Endothelial cell of umbilical vein (primary cell): ENCODE results near the gene TIMM10. TPM values are rescaled to one million over a fixed set of nuclear protein-coding genes. Genes with fewer than 3 reads are reported as not detected.

Experiments used
- BruUV-seq: library from RNA; stranded (reverse); fragments of 400-500 nt; replicated peaks from 2 replicates; lab custom pipeline; 2021; lab: Mats Ljungman, UMichigan
- CTCF ChIA-PET: fragments of 300-600, 350-600 bp; sonication (Branson Sonifier 250); formaldehyde crosslinking; loops from one replicate; lab custom pipeline; 2021; ENCODE audit warnings: antibody characterized with exemption, inconsistent platforms; lab: Charles Lee
- POLR2A ChIA-PET: fragments of 300-600, 350-600 bp; sonication (Branson Sonifier 250); formaldehyde crosslinking; loops from one replicate; lab custom pipeline; 2021; ENCODE audit warnings: antibody characterized with exemption, inconsistent platforms; lab: Charles Lee
- DNase-seq: peaks from one replicate; pipeline ENCODE4 v3.0.0-alpha.2; 2011; ENCODE audit warnings: low read depth, low spot score
- FAIRE-seq: peaks from 2 replicates; lab custom pipeline; 2011; peaks lifted over from hg19 to GRCh38; lab: Jason Lieb, UNC
- H2AFZ ChIP-seq: 2 replicates; pipeline ENCODE4 v1.6.0; 2012; ENCODE audit warnings: low read depth, low read length, control low read depth, inconsistent platforms
- H3K27ac ChIP-seq: 2 replicates; pipeline ENCODE4 v1.5.1; 2011; ENCODE audit warnings: low read depth, mild to moderate bottlenecking, control low read depth, low read length, moderate library complexity; ENCODE audit not compliant: insufficient read depth
- H3K27me3 ChIP-seq, 2 experiments: 2 replicates each; pipeline versions ENCODE4 v1.6.0 to v1.6.1; 2011; ENCODE audit warnings: low read length in 2 of 2, mixed read lengths in 1 of 2; ENCODE audit not compliant: control insufficient read depth in 2 of 2, insufficient read depth in 2 of 2
- H3K36me3 ChIP-seq, 2 experiments: 2 replicates in 1 of 2; 3 replicates in 1 of 2; pipeline ENCODE4 v1.5.1; 2011; ENCODE audit warnings: low read length in 2 of 2, mild to moderate bottlenecking in 1 of 2, moderate library complexity in 1 of 2; ENCODE audit not compliant: control insufficient read depth in 2 of 2, insufficient read depth in 2 of 2; ENCODE audit errors: extremely low read depth in 1 of 2
- H3K4me1 ChIP-seq: 3 replicates; pipeline ENCODE4 v1.5.1; 2011; ENCODE audit warnings: mild to moderate bottlenecking, low read length; ENCODE audit not compliant: control insufficient read depth, insufficient read depth; ENCODE audit errors: extremely low read depth
- H3K4me2 ChIP-seq: 2 replicates; pipeline ENCODE4 v1.6.1; 2011; ENCODE audit warnings: low read length, control low read depth, mixed read lengths; ENCODE audit not compliant: insufficient read depth
- H3K4me3 ChIP-seq, 3 experiments: fragments of 200-600 bp in 1 of 3; sonication (generic), shearing (Covaris generic) in 1 of 3; replicated peaks in 1 of 3; 2 replicates each; pipeline ENCODE4 v1.5.1; 2011 to 2016; ENCODE audit warnings: control low read depth in 3 of 3, low read length in 3 of 3, mild to moderate bottlenecking in 2 of 3, inconsistent platforms in 1 of 3, low read depth in 1 of 3, moderate library complexity in 1 of 3; ENCODE audit not compliant: insufficient read depth in 1 of 3
- H3K79me2 ChIP-seq: 2 replicates; pipeline ENCODE4 v1.6.0; 2012; ENCODE audit warnings: low read length, inconsistent platforms; ENCODE audit not compliant: control insufficient read depth, insufficient read depth
- H3K9ac ChIP-seq: replicated peaks from 2 replicates; pipeline ENCODE3; 2011; ENCODE audit warnings: low read length, control low read depth; ENCODE audit not compliant: insufficient read depth; ENCODE audit errors: extremely low read depth
- H3K9me1 ChIP-seq: replicated peaks from 3 replicates; pipeline ENCODE4 v1.6.0; 2011; ENCODE audit warnings: mild to moderate bottlenecking, low read length; ENCODE audit not compliant: control insufficient read depth, insufficient read depth; ENCODE audit errors: extremely low read depth
- H3K9me3 ChIP-seq: replicated peaks from 2 replicates; pipeline ENCODE4 v1.5.1; 2012; ENCODE audit warnings: low read length, inconsistent platforms; ENCODE audit not compliant: control insufficient read depth, insufficient read depth
- H4K20me1 ChIP-seq: replicated peaks from 2 replicates; pipeline ENCODE3; 2011; ENCODE audit warnings: mild to moderate bottlenecking, low read length; ENCODE audit not compliant: control insufficient read depth, insufficient read depth; ENCODE audit errors: extremely low read depth
- EZH2 ChIP-seq: IDR thresholded peaks from 2 replicates; pipeline ENCODE4 v1.6.1; 2012; ENCODE audit warnings: borderline replicate concordance, low read depth, mild to moderate bottlenecking, moderate library complexity, low read length, inconsistent platforms; ENCODE audit not compliant: severe bottlenecking
- FOS ChIP-seq: IDR thresholded peaks from 2 replicates; pipeline ENCODE4 v1.6.1; 2011; ENCODE audit warnings: mild to moderate bottlenecking, low read length, moderate library complexity, borderline replicate concordance; ENCODE audit not compliant: insufficient read depth
- GATA2 ChIP-seq: IDR thresholded peaks from 2 replicates; pipeline ENCODE4 v1.7.0; 2011; ENCODE audit warnings: low read depth, mild to moderate bottlenecking, moderate library complexity, mixed read lengths, low read length; ENCODE audit not compliant: insufficient read length, insufficient read depth
- JUN ChIP-seq: IDR thresholded peaks from 2 replicates; pipeline ENCODE4 v1.6.1; 2011; ENCODE audit warnings: borderline replicate concordance, low read depth; ENCODE audit not compliant: insufficient read length, insufficient read depth
- MYC ChIP-seq: IDR thresholded peaks from one replicate; pipeline ENCODE4 v1.6.1; 2011; ENCODE audit warnings: mild to moderate bottlenecking, low read depth, low read length
- POLR2A ChIP-seq: IDR thresholded peaks from 2 replicates; pipeline ENCODE4 v1.6.1; 2012; ENCODE audit warnings: low read depth, mild to moderate bottlenecking, control low read depth, low read length
- POLR2AphosphoS5 ChIP-seq: IDR thresholded peaks from 2 replicates; pipeline ENCODE4 v1.6.1; 2012; ENCODE audit warnings: low read depth, mild to moderate bottlenecking, control low read depth, low read length, moderate library complexity; ENCODE audit not compliant: insufficient read depth
- dilution Hi-C: fragments of 300-500 bp; cut with MboI; formaldehyde crosslinking; loops from one replicate; pipeline ENCODE4 v1.15.0; 2019; ENCODE audit warnings: low sequenced_read_pairs; ENCODE audit not compliant: extremely low pct_ligation_motif_present
- intact Hi-C: fragments of 100-400 bp; cut with micrococcal nuclease; formaldehyde crosslinking; loops from one replicate; pipeline ENCODE4 v1.10.0; 2022
- polyA plus RNA-seq, 4 experiments: library from polyadenylated mRNA; depleted of rRNA in 3 of 4; stranded (reverse) in 3 of 4; unstranded in 1 of 4; fragments of >200 nt; gene quantifications; 2 replicates each; pipeline versions ENCODE4 v1.2.1 to v1.2.3, GENCODE V29; 2011 to 2012; ENCODE audit warnings: missing spikeins in 1 of 4
- total RNA-seq: library from RNA; stranded (reverse); gene quantifications from 2 replicates; pipeline ENCODE4 v1.2.3, GENCODE V29; 2021
- TF ChIP-seq, protein P1 (sequence below), 2 donors: IDR thresholded peaks; 1 replicate in 1 of 2; 2 replicates in 1 of 2; pipeline ENCODE4 v1.5.1; 2011; ENCODE audit warnings: low read length in 2 of 2, mild to moderate bottlenecking in 2 of 2, moderate library complexity in 2 of 2, control low read depth in 1 of 2, inconsistent platforms in 1 of 2, low read depth in 1 of 2; ENCODE audit not compliant: insufficient read depth in 1 of 2; ENCODE audit errors: extremely low read depth in 1 of 2
- TF ChIP-seq, protein P2 (sequence below): IDR thresholded peaks from 2 replicates; pipeline ENCODE4 v1.6.1; 2011; ENCODE audit not compliant: insufficient read depth, insufficient read length

Gene TIMM10
- total and polyA plus RNA-seq, 2 donors (not counting 3 experiments of a cell fraction or from before 2014, with no cell fraction given): 64.2 to 128 TPM

DNA sequence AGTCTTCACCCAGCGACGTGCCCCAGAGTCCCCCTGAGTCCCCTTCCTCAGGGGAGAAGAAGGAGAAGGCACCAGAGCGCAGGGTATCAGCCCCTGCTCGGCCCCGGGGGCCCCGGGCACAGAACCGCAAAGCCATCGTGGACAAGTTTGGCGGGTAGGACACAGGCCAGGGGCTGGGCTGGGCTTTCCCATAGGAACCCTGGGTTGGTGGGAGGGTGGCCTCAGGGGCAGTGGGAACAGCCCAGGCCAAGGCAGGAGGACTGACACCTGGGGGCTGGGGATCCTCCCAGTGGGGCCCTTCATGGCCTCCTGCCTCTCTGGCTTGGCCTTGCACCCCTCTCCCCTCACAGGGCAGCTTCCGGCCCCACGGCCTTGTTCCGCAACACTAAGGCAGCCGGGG is 15.3 kb upstream of the TIMM10 start:
- TF ChIP-seq FOS (no peak), JUN (no peak), POLR2A (no peak), GATA2 (no peak)
- TF ChIP-seq, protein P1, sequence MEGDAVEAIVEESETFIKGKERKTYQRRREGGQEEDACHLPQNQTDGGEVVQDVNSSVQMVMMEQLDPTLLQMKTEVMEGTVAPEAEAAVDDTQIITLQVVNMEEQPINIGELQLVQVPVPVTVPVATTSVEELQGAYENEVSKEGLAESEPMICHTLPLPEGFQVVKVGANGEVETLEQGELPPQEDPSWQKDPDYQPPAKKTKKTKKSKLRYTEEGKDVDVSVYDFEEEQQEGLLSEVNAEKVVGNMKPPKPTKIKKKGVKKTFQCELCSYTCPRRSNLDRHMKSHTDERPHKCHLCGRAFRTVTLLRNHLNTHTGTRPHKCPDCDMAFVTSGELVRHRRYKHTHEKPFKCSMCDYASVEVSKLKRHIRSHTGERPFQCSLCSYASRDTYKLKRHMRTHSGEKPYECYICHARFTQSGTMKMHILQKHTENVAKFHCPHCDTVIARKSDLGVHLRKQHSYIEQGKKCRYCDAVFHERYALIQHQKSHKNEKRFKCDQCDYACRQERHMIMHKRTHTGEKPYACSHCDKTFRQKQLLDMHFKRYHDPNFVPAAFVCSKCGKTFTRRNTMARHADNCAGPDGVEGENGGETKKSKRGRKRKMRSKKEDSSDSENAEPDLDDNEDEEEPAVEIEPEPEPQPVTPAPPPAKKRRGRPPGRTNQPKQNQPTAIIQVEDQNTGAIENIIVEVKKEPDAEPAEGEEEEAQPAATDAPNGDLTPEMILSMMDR (IDR thresholded peaks at IDR 0.05; ENCODE audit: extremely low read depth in 1 of 2, insufficient read depth in 1 of 2, low read depth in 1 of 2, low read length in 2 of 2): no peak
- no peaks in the 10 kb centered on the region for H3K9me3 ChIP-seq
- FAIRE-seq: no peak
- no peaks in the 10 kb centered on the region for H4K20me1 ChIP-seq
- no peaks in the 10 kb centered on the region for H3K9me1 ChIP-seq
- no peaks in the 10 kb centered on the region for H3K4me1 ChIP-seq
- no peak overlapping the region for H3K9ac ChIP-seq
- no peak overlapping the region for H3K27ac ChIP-seq
- no peak overlapping the region for H3K4me3 ChIP-seq
- H3K4me2 ChIP-seq: no peak overlapping the region
- no peak for DNase-seq
- CTCF ChIA-PET: interaction anchor here (1.0 to 2.7 kb wide), 3 partner anchors 22 to 99 kb away, joined by 3 to 12 read pairs (median 7); partner anchors contain the start of gene UBE2L6
- BruUV-seq: no TSS peak
- intact Hi-C loops: no loop called here
- no peaks in the 10 kb centered on the region for H3K79me2 ChIP-seq
- no peaks in the 10 kb centered on the region for H3K36me3 ChIP-seq
- peaks cover 0 to 2% of the 10 kb centered on the region in 2 experiments for H3K27me3 ChIP-seq
- H2AFZ ChIP-seq: no peak overlapping the region
- dilution Hi-C loops: no loop called here
- POLR2A ChIA-PET: no interaction called here

DNA sequence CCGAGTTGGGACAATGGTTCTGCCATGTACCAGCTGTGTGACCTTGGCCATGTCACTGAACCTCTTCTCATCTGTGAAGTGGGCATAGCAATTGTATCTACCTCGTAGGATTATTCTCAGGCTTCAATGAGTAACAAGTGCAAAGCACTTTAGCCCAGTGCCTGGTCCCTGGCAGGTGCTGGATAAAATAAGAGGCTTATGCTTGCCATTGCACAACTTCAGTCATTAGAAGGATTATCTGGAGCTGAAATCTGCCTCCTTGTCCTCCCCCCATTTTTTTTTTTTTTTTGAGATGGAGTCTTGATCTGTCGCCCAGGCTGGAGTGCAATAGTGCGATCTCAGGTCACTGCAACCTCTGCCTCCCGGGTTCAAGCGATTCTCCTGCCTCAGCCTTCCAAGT is 14.0 kb upstream of the TIMM10 start:
- no peaks in the 10 kb centered on the region for H3K9me3 ChIP-seq
- dilution Hi-C loops: no loop called here
- no peaks in the 10 kb centered on the region for H4K20me1 ChIP-seq
- no peaks in the 10 kb centered on the region for H3K79me2 ChIP-seq
- no peak overlapping the region for H3K4me3 ChIP-seq
- no peaks in the 10 kb centered on the region for H3K4me1 ChIP-seq
- intact Hi-C loops: no loop called here
- peaks cover 0 to 2% of the 10 kb centered on the region in 2 experiments for H3K27me3 ChIP-seq
- no peak overlapping the region for H3K27ac ChIP-seq
- FAIRE-seq (no peak), DNase-seq (no peak)
- no peak overlapping the region for H3K9ac ChIP-seq
- H2AFZ ChIP-seq: no peak overlapping the region
- H3K36me3 ChIP-seq: no peaks in the 10 kb centered on the region
- BruUV-seq: no TSS peak
- POLR2A ChIA-PET: no interaction called here
- TF ChIP-seq GATA2: no peak
- no peak for TF ChIP-seq MYC
- TF ChIP-seq, protein P2, sequence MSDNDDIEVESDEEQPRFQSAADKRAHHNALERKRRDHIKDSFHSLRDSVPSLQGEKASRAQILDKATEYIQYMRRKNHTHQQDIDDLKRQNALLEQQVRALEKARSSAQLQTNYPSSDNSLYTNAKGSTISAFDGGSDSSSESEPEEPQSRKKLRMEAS: no peak
- TF ChIP-seq, protein P1 (IDR thresholded peaks at IDR 0.05; ENCODE audit: extremely low read depth in 1 of 2, insufficient read depth in 1 of 2, low read depth in 1 of 2, low read length in 2 of 2): no peak
- TF ChIP-seq POLR2A: no peak
- no peak for TF ChIP-seq POLR2AphosphoS5
- no peak for TF ChIP-seq FOS
- no peak for TF ChIP-seq JUN
- TF ChIP-seq EZH2: no peak
- no peak overlapping the region for H3K4me2 ChIP-seq
- CTCF ChIA-PET: interaction anchor here (0.9 to 2.7 kb wide), 2 partner anchors 23 to 100 kb away, joined by 3 to 7 read pairs; partner anchors contain the start of gene UBE2L6
- no peaks in the 10 kb centered on the region for H3K9me1 ChIP-seq
